Measurements from ENCODE around the gene TMEM259. TPM values are rescaled to one million over a fixed set of nuclear protein-coding genes. Genes with fewer than 3 reads are reported as not detected.

The TMEM259 gene
- total and polyA plus RNA-seq, 2 of the 8 experiments (the other 6 are each of a cell fraction or from before 2014, with no cell fraction given), result 140 to 243 TPM

DNA sequence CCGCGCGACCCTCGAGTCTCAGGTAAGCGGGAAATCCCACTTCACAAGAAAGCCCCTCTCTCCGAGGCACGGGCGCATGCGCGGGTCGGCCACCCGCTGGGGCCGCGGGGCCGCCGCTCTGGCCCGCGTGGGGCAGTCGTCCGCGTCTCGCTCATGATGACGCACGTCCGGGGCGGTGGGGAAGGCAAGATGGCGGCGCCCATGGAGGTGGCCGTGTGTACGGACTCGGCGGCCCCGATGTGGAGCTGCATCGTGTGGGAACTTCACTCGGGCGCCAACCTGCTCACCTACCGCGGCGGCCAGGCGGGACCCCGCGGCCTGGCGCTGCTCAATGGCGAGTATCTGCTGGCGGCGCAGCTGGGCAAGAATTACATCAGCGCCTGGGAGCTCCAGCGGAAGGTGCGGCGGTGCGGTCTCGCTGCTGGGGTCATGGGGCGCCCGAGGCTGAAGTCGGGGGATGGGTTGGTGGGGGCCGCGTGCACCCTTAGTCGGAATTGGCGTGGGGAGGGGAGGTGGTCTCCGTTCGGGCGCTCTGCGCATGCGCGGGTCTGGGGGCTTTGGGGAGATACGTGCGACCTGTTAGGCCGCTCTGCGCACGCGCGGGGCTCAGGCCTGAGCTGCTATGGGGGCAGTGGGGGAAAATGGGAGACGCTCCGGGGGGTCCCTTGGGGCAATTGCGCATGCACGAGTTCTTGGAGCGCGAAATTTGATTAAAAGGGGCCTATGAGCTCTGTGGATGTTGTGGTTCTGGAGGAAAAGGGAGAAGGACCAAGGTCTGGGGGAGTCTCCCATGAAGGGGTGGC, 36.6 kb downstream of the TMEM259 start, which contains the start of gene WDR18 (continued):
- TF ChIP-seq, protein P1, sequence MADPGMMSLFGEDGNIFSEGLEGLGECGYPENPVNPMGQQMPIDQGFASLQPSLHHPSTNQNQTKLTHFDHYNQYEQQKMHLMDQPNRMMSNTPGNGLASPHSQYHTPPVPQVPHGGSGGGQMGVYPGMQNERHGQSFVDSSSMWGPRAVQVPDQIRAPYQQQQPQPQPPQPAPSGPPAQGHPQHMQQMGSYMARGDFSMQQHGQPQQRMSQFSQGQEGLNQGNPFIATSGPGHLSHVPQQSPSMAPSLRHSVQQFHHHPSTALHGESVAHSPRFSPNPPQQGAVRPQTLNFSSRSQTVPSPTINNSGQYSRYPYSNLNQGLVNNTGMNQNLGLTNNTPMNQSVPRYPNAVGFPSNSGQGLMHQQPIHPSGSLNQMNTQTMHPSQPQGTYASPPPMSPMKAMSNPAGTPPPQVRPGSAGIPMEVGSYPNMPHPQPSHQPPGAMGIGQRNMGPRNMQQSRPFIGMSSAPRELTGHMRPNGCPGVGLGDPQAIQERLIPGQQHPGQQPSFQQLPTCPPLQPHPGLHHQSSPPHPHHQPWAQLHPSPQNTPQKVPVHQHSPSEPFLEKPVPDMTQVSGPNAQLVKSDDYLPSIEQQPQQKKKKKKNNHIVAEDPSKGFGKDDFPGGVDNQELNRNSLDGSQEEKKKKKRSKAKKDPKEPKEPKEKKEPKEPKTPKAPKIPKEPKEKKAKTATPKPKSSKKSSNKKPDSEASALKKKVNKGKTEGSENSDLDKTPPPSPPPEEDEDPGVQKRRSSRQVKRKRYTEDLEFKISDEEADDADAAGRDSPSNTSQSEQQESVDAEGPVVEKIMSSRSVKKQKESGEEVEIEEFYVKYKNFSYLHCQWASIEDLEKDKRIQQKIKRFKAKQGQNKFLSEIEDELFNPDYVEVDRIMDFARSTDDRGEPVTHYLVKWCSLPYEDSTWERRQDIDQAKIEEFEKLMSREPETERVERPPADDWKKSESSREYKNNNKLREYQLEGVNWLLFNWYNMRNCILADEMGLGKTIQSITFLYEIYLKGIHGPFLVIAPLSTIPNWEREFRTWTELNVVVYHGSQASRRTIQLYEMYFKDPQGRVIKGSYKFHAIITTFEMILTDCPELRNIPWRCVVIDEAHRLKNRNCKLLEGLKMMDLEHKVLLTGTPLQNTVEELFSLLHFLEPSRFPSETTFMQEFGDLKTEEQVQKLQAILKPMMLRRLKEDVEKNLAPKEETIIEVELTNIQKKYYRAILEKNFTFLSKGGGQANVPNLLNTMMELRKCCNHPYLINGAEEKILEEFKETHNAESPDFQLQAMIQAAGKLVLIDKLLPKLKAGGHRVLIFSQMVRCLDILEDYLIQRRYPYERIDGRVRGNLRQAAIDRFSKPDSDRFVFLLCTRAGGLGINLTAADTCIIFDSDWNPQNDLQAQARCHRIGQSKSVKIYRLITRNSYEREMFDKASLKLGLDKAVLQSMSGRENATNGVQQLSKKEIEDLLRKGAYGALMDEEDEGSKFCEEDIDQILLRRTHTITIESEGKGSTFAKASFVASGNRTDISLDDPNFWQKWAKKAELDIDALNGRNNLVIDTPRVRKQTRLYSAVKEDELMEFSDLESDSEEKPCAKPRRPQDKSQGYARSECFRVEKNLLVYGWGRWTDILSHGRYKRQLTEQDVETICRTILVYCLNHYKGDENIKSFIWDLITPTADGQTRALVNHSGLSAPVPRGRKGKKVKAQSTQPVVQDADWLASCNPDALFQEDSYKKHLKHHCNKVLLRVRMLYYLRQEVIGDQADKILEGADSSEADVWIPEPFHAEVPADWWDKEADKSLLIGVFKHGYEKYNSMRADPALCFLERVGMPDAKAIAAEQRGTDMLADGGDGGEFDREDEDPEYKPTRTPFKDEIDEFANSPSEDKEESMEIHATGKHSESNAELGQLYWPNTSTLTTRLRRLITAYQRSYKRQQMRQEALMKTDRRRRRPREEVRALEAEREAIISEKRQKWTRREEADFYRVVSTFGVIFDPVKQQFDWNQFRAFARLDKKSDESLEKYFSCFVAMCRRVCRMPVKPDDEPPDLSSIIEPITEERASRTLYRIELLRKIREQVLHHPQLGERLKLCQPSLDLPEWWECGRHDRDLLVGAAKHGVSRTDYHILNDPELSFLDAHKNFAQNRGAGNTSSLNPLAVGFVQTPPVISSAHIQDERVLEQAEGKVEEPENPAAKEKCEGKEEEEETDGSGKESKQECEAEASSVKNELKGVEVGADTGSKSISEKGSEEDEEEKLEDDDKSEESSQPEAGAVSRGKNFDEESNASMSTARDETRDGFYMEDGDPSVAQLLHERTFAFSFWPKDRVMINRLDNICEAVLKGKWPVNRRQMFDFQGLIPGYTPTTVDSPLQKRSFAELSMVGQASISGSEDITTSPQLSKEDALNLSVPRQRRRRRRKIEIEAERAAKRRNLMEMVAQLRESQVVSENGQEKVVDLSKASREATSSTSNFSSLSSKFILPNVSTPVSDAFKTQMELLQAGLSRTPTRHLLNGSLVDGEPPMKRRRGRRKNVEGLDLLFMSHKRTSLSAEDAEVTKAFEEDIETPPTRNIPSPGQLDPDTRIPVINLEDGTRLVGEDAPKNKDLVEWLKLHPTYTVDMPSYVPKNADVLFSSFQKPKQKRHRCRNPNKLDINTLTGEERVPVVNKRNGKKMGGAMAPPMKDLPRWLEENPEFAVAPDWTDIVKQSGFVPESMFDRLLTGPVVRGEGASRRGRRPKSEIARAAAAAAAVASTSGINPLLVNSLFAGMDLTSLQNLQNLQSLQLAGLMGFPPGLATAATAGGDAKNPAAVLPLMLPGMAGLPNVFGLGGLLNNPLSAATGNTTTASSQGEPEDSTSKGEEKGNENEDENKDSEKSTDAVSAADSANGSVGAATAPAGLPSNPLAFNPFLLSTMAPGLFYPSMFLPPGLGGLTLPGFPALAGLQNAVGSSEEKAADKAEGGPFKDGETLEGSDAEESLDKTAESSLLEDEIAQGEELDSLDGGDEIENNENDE (IDR thresholded peaks at IDR 0.05; ENCODE audit: insufficient replicate concordance, low read length), result no peak
- TF ChIP-seq CEBPB (IDR thresholded peaks at IDR 0.05; ENCODE audit: low read depth, low read length), result no peak
- no peak for TF ChIP-seq ZNF274 (IDR thresholded peaks at IDR 0.05; ENCODE audit: borderline replicate concordance, extremely low read depth, low read length)
- no peak for TF ChIP-seq SIX5 (IDR thresholded peaks at IDR 0.05; ENCODE audit: low read depth, low read length)
- TF ChIP-seq CREB1 (IDR thresholded peaks at IDR 0.05), result peak; percentile 98
- TF ChIP-seq HDAC6 (IDR thresholded peaks at IDR 0.05; ENCODE audit: low read depth, low read length), result no peak
- TF ChIP-seq, protein P2, sequence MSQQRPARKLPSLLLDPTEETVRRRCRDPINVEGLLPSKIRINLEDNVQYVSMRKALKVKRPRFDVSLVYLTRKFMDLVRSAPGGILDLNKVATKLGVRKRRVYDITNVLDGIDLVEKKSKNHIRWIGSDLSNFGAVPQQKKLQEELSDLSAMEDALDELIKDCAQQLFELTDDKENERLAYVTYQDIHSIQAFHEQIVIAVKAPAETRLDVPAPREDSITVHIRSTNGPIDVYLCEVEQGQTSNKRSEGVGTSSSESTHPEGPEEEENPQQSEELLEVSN (IDR thresholded peaks at IDR 0.05), result peak; percentile 77
- no peak for TF ChIP-seq TCF12 (IDR thresholded peaks at IDR 0.05; ENCODE audit: low read depth, low read length)
- peak; percentile 91 for TF ChIP-seq ASH2L (IDR thresholded peaks at IDR 0.05; ENCODE audit: low read length)
- TF ChIP-seq CHD1 (IDR thresholded peaks at IDR 0.05; ENCODE audit: low read depth, low read length), result no peak

Data from H1 (cell line).